A673 (cell line): ENCODE data around the gene SGCD. TPM values are rescaled to one million over a fixed set of nuclear protein-coding genes. Genes with fewer than 3 reads are reported as not detected.

Experiments used
- BruUV-seq: library from RNA; stranded (reverse); fragments of 400-500 nt; replicated peaks from 2 replicates; lab custom pipeline; 2021; lab: Mats Ljungman, UMichigan
- CTCF ChIA-PET: fragments of 300-600 bp; sonication (Branson Sonifier 250); formaldehyde crosslinking; loops from one replicate; lab custom pipeline; 2022; ENCODE audit warnings: antibody characterized with exemption; lab: Charles Lee
- POLR2A ChIA-PET: fragments of 300-600 bp; sonication (Branson Sonifier 250); formaldehyde crosslinking; loops from one replicate; lab custom pipeline; 2022; ENCODE audit warnings: antibody characterized with exemption; ENCODE audit not compliant: low non-redundant PET; lab: Charles Lee
- DNase-seq: peaks from one replicate; pipeline ENCODE4 v3.0.0-alpha.2; 2015; ENCODE audit warnings: low spot score
- H3K27ac ChIP-seq: fragments of 200-600 bp; sonication (generic); 2 replicates; pipeline ENCODE4 v1.5.1; 2016; ENCODE audit warnings: mixed run types, low read depth, mild to moderate bottlenecking, mixed read lengths, antibody characterized with exemption, low read length; ENCODE audit not compliant: poor library complexity, severe bottlenecking
- H3K27me3 ChIP-seq: fragments of 200-600 bp; sonication (generic); replicated peaks from 2 replicates; pipeline ENCODE4 v1.6.1; 2017; ENCODE audit warnings: mixed run types, low read depth, mild to moderate bottlenecking, mixed read lengths, antibody characterized with exemption, low read length; ENCODE audit not compliant: insufficient read depth, poor library complexity
- H3K36me3 ChIP-seq: fragments of 200-600 bp; sonication (generic); 2 replicates; pipeline ENCODE4 v1.6.1; 2016; ENCODE audit warnings: mixed run types, mild to moderate bottlenecking, mixed read lengths, antibody characterized with exemption, low read length; ENCODE audit not compliant: insufficient read depth, poor library complexity, severe bottlenecking
- H3K4me1 ChIP-seq: fragments of 200-600 bp; sonication (generic); 2 replicates; pipeline ENCODE4 v1.6.1; 2017; ENCODE audit warnings: mixed run types, mild to moderate bottlenecking, mixed read lengths, antibody characterized with exemption, low read length; ENCODE audit not compliant: insufficient read depth, poor library complexity, severe bottlenecking
- H3K4me3 ChIP-seq: fragments of 200-600 bp; sonication (generic); 2 replicates; pipeline ENCODE4 v1.5.1; 2016; ENCODE audit warnings: low read depth, mixed run types, mild to moderate bottlenecking, mixed read lengths, low read length; ENCODE audit not compliant: poor library complexity, severe bottlenecking
- H3K9me3 ChIP-seq: fragments of 200-600 bp; sonication (generic); 2 replicates; pipeline ENCODE4 v1.6.1; 2016; ENCODE audit warnings: mixed run types, low read depth, mild to moderate bottlenecking, mixed read lengths, antibody characterized with exemption, low read length; ENCODE audit not compliant: poor library complexity, severe bottlenecking
- EZH2 ChIP-seq: fragments of 200-600 bp; sonication (generic); IDR thresholded peaks from 2 replicates; pipeline ENCODE4 v1.6.1; 2017; ENCODE audit warnings: borderline replicate concordance, low read depth, mild to moderate bottlenecking, mixed read lengths, antibody characterized with exemption, low read length; ENCODE audit not compliant: poor library complexity, severe bottlenecking
- intact Hi-C: fragments of 100-400 bp; cut with micrococcal nuclease; formaldehyde crosslinking; loops from one replicate; pipeline ENCODE4 v1.10.0; 2022; ENCODE audit not compliant: unreplicated experiment
- total RNA-seq: library from RNA; stranded (reverse); gene quantifications from 2 replicates; pipeline ENCODE4 v1.2.3, GENCODE V29; 2021
- TF ChIP-seq, protein P1 (sequence below): fragments of 300-800, 200-600 bp; sonication (generic); conservative IDR thresholded peaks from 2 replicates; pipeline ENCODE4 v1.5.1; 2017; ENCODE audit warnings: low read depth, mild to moderate bottlenecking, antibody characterized with exemption, low read length, moderate library complexity, mixed read lengths

Gene SGCD
- total RNA-seq, 1 experiment from 2014 or later, result 0.17 TPM

DNA sequence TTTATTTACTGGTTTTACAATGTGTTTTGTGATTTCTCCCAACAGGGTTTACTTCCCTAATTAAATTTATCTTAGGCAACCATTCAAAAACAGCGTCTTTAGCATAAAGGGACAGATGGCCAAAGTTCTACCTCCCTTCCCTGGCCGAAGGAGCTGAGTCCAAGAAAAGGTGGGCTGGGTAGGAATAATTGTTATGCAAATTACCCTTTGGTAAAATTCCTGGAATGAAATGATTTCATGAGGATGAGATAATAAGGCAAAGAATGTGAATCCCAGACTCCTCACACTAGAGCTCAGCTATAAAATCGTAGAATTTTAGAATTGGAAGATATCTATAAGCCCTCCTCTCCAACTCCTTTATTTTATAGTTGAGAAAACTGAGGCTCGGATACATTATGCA, 119.6 kb downstream of the SGCD start:
- H3K27ac ChIP-seq, result no peak overlapping the region
- intact Hi-C loops, result no loop called here
- H3K27me3 ChIP-seq, result peaks cover 3% of the 10 kb centered on the region
- TF ChIP-seq, protein P1, sequence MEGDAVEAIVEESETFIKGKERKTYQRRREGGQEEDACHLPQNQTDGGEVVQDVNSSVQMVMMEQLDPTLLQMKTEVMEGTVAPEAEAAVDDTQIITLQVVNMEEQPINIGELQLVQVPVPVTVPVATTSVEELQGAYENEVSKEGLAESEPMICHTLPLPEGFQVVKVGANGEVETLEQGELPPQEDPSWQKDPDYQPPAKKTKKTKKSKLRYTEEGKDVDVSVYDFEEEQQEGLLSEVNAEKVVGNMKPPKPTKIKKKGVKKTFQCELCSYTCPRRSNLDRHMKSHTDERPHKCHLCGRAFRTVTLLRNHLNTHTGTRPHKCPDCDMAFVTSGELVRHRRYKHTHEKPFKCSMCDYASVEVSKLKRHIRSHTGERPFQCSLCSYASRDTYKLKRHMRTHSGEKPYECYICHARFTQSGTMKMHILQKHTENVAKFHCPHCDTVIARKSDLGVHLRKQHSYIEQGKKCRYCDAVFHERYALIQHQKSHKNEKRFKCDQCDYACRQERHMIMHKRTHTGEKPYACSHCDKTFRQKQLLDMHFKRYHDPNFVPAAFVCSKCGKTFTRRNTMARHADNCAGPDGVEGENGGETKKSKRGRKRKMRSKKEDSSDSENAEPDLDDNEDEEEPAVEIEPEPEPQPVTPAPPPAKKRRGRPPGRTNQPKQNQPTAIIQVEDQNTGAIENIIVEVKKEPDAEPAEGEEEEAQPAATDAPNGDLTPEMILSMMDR, result no peak
- no peak for TF ChIP-seq EZH2
- BruUV-seq, result no TSS peak
- H3K36me3 ChIP-seq, result no peaks in the 10 kb centered on the region
- POLR2A ChIA-PET, result no interaction called here
- no peak overlapping the region for H3K4me3 ChIP-seq
- CTCF ChIA-PET, result no interaction called here
- H3K4me1 ChIP-seq, result no peaks in the 10 kb centered on the region
- H3K9me3 ChIP-seq, result no peaks in the 10 kb centered on the region
- no peak for DNase-seq

DNA sequence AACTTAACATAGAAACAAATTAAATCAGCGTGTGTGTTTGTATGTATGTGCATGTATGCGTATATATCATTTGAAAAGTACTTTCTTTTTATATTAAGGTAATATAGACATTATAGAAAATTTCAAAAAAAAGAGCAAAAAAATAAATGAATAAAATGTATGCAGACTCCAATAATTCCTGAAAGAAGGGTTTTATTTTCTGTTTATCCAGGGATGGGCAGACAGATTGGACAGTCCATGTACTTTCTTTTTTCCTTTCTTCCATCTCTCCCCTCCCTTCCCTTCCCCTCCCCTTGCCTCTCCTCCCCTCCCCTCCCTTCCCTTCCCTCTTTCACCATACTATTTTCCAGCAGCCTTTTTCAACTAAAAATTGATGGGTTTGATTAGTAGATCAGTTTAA, 123.8 kb downstream of the SGCD start:
- CTCF ChIA-PET, result no interaction called here
- Histone ChIP-seq H3K4me3 (no peak overlapping the region), H3K27me3 (no peaks in the 10 kb centered on the region), H3K36me3 (no peaks in the 10 kb centered on the region), H3K9me3 (no peaks in the 10 kb centered on the region), H3K4me1 (no peaks in the 10 kb centered on the region), H3K27ac (no peak overlapping the region)
- no peak for DNase-seq
- POLR2A ChIA-PET, result no interaction called here
- BruUV-seq, result no TSS peak
- intact Hi-C loops, result no loop called here
- TF ChIP-seq, protein P1, result no peak
- no peak for TF ChIP-seq EZH2

DNA sequence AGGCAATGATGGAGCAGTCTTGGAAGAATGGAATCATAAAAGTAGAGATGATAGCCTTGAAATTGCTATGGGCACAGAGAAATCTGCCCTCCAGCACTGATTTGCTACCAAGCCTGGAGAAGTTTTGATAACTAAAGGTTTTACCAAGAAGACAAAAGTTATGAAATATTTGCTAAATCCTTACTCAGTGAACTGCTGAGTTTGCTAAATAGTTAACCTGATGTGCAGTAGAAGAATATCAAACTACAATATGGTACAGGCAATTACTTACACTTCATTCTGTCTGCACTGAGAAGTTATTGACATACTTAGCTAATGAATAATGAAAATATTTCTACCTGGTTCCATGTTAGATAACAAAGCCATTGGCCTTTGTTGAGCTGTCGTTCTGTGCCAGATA, 124.5 kb downstream of the SGCD start:
- Histone ChIP-seq H3K27me3 (no peaks in the 10 kb centered on the region), H3K27ac (no peak overlapping the region), H3K9me3 (no peaks in the 10 kb centered on the region), H3K4me3 (no peak overlapping the region), H3K4me1 (no peaks in the 10 kb centered on the region), H3K36me3 (no peaks in the 10 kb centered on the region)
- no TSS peak for BruUV-seq
- CTCF ChIA-PET, result no interaction called here
- POLR2A ChIA-PET, result no interaction called here
- DNase-seq, result no peak
- intact Hi-C loops, result no loop called here
- TF ChIP-seq, protein P1, result no peak
- no peak for TF ChIP-seq EZH2
